Muscle layer of duodenum (tissue), 2 donors: Measurements from ENCODE around the gene RALY.

Experiments
- H3K27ac ChIP-seq: one replicate; pipeline ENCODE4 v1.7.0; 2013; ENCODE audit warnings: mild to moderate bottlenecking, low read length
- H3K27me3 ChIP-seq: one replicate; pipeline ENCODE4 v1.7.0; 2013; ENCODE audit warnings: low read depth, mild to moderate bottlenecking, control low read depth, low read length
- H3K36me3 ChIP-seq, 2 donors: one replicate each; pipeline ENCODE4 v1.7.0; 2013; ENCODE audit warnings: low read length in 2 of 2, control low read depth in 1 of 2, mild to moderate bottlenecking in 1 of 2; ENCODE audit not compliant: insufficient read depth in 2 of 2, control insufficient read depth in 1 of 2
- H3K4me1 ChIP-seq, 2 donors: one replicate each; pipeline ENCODE4 v1.7.0; 2013; ENCODE audit warnings: low read length in 2 of 2, mild to moderate bottlenecking in 2 of 2, control low read depth in 1 of 2, moderate library complexity in 1 of 2; ENCODE audit not compliant: insufficient read depth in 2 of 2, control insufficient read depth in 1 of 2
- H3K4me3 ChIP-seq, 2 donors: one replicate each; pipeline ENCODE4 v1.7.0; 2013; ENCODE audit warnings: low read length in 2 of 2, low read depth in 1 of 2, mild to moderate bottlenecking in 1 of 2
- H3K9me3 ChIP-seq, 2 donors: one replicate each; pipeline ENCODE4 v1.7.0; 2013; ENCODE audit warnings: low read length in 2 of 2, control low read depth in 1 of 2, mild to moderate bottlenecking in 1 of 2; ENCODE audit not compliant: control insufficient read depth in 1 of 2
- donor health status: healthy.

The RALY gene

DNA sequence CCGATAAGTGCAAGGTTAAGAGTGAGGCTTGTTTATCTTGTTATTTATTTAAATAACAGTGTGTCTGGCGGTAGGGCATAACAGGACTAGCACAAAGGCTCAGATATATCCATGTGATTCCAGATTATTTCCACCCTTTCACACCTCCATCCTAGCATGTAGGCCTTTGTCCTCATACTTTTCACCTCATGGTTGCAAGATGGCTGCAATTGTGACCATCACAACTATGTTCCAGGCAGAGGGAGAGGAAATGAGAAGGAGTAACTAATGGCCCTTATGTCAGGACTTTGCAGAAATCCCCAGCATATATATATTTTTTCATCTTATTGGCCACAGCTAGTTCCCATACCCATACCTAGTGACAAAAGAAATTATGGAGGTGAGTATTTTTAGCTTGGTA lies 23.5 kb upstream of the RALY start:
- Histone ChIP-seq H3K4me3 (no peak overlapping the region), H3K27ac (no peak overlapping the region), H3K9me3 (no peaks in the 10 kb centered on the region), H3K4me1 (no peaks in the 10 kb centered on the region), H3K27me3 (no peaks in the 10 kb centered on the region), H3K36me3 (no peaks in the 10 kb centered on the region)

DNA sequence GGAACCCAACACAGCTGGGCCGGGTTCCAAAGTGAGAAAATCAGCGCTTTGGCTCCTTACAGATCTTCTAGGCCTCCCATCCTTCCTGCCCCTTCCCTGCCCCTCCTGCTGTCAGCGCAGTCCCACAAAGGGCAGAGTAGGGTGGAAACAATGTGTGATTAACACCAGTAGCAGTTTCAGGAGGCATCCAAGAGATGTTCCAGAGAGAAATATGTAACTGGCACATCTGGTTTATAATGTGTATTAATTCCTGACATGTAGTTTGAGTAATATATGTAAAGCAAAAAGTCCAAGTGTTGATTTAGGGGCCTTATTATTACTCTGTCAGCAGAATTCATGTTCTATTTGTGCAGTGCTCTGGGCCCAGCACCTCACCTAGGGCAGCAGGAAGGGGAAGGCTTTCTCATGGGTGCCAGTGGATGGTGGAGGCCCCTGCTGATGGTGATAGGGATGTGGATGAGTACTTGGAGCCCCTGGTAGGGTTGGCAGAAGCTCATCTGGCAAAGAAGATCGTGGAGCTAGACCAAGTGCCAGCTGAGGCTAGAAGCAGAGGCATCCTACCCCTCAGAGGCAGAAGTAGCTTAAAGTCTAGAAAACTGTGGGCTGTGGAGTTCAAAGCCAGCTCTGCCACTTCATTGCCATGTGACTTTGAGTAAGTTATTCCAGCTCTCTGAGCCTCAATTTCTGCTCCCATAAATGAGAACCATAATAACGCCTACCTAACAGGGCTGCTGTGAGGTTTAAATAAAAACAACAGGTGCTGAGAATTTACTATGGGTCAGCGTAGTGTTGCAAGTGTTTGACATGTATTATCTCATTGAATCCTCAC lies 22.4 kb upstream of the RALY start:
- Histone ChIP-seq H3K4me1 (no peaks in the 10 kb centered on the region), H3K4me3 (no peak overlapping the region), H3K36me3 (no peaks in the 10 kb centered on the region), H3K27me3 (no peaks in the 10 kb centered on the region), H3K27ac (no peak overlapping the region), H3K9me3 (no peaks in the 10 kb centered on the region)

DNA sequence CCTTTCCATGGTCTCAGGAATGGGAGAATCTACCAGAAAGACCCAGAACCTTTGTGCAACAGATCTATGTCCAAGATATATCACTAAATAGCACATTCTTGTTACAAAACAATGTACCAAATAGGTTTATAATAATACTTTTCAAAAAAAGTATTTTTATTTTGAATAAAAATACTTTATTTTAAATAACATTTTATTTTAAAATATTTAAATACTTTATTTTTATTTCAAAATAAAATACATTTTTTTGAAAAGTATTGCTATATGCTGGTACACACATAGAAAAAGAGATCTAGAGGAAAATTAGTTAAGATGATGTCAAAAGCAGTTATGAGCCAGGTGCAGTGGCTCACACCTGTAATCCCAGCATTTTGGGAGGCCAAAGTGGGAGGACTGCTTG lies 16.8 kb upstream of the RALY start:
- Histone ChIP-seq H3K4me1 (no peaks in the 10 kb centered on the region), H3K4me3 (no peak overlapping the region), H3K27ac (no peak overlapping the region), H3K36me3 (no peaks in the 10 kb centered on the region), H3K9me3 (no peaks in the 10 kb centered on the region), H3K27me3 (no peaks in the 10 kb centered on the region)

DNA sequence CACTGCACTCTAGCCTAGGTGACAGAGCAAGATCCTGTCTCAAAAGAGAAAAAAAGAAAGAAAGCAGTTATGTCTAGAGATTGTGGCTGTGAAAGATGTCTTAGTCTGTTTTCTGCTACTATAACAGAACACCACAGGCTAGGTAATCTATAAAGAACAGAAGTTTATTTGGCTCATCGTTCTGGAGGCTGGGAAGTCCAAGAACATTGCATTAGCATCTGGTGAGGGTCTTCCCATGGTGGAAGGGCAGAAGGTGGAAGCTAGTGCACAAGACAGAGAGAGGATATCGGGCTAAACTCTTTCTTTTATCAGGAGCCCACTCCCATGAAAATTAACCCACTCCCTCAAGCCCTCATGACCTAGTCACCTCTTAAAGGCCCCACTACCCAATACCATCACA lies 16.2 kb upstream of the RALY start:
- H3K27ac ChIP-seq, result no peak overlapping the region
- no peak overlapping the region for H3K4me3 ChIP-seq
- no peaks in the 10 kb centered on the region for H3K27me3 ChIP-seq
- H3K4me1 ChIP-seq, result no peaks in the 10 kb centered on the region
- H3K9me3 ChIP-seq, result no peaks in the 10 kb centered on the region
- no peaks in the 10 kb centered on the region for H3K36me3 ChIP-seq

DNA sequence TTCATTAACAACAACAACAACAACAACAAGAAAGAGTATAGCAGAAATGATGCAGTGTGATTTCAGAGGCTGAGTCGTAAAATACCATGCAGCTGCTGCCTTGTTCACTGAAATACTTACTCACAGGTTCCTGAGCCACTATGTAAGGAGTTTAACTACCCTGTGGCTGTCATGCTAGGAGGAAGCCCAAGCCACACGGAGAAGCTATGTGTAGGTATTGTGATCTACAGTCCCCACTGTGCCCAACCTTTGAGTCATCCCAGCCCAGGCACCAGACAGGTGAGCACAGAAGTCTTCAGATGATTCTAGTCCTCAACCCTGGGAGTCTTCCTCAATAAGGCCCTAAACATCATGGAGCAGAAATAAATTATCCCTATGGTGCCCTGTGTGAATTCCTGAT lies 14.6 kb upstream of the RALY start:
- Histone ChIP-seq H3K27ac (no peak overlapping the region), H3K9me3 (no peaks in the 10 kb centered on the region), H3K4me1 (no peaks in the 10 kb centered on the region), H3K27me3 (no peaks in the 10 kb centered on the region), H3K36me3 (no peaks in the 10 kb centered on the region), H3K4me3 (no peak overlapping the region)

DNA sequence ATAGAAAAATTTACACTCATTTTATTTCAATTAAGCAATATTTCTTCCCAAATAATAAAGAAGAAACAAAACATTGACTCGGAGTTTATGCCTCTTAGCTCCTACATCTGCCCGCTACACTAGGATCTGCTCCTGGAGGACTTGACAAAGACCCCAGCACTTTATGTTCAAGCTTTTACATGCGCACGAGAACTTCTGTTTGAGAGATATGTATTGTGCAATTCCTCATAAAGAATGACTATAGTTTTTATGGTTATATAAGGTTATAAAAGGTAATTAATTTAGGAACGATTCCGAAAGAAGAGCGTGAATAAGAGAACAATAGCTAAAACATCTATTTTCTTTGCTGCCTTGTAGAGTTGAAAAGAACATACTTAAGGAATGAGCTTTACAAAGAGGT lies 12.4 kb upstream of the RALY start:
- Histone ChIP-seq H3K27ac (no peak overlapping the region), H3K4me1 (no peaks in the 10 kb centered on the region), H3K27me3 (no peaks in the 10 kb centered on the region), H3K36me3 (no peaks in the 10 kb centered on the region), H3K4me3 (no peak overlapping the region), H3K9me3 (no peaks in the 10 kb centered on the region)

DNA sequence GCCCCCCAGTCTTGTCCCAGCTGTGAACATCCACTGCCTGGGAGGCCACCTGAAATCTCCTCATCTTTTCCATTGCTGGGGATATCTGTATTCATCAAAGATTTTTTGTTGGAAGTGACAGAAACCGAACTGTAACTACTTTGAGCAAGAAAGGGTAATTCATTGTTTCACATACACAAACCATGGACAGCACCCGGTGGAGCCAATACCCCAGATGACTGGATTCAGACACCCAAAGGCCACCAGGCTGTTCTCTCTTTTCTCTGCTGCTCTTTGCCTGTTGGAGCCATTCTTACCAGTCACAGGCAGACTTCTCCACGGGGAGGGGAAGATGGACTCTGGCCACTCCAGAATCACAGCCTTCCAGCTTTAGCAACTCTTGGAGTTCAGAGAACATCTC lies 11.7 kb upstream of the RALY start:
- Histone ChIP-seq H3K27me3 (no peaks in the 10 kb centered on the region), H3K9me3 (no peaks in the 10 kb centered on the region), H3K4me1 (no peaks in the 10 kb centered on the region), H3K27ac (no peak overlapping the region), H3K36me3 (no peaks in the 10 kb centered on the region), H3K4me3 (no peak overlapping the region)

DNA sequence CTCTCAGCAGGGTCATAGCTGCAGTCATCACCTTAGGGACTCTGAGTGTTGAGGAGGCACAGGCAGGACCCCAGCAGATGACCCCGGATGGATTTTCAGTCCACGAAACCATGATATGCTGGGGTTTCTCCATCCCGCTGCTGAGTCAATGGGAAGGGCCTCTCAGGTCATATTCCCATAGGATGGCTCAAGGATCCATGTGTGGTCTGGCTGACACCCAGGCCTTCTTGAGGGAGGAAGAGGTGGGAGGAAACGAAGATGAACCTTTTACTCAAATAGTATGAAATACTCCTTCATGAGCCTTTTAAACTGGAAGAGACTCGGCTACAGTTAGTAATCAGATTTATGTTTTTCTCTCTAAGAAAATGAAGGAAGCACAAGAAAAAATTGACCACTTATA lies 10.3 kb upstream of the RALY start:
- Histone ChIP-seq H3K4me3 (no peak overlapping the region), H3K27ac (no peak overlapping the region), H3K36me3 (no peaks in the 10 kb centered on the region), H3K27me3 (no peaks in the 10 kb centered on the region), H3K9me3 (no peaks in the 10 kb centered on the region), H3K4me1 (no peaks in the 10 kb centered on the region)

DNA sequence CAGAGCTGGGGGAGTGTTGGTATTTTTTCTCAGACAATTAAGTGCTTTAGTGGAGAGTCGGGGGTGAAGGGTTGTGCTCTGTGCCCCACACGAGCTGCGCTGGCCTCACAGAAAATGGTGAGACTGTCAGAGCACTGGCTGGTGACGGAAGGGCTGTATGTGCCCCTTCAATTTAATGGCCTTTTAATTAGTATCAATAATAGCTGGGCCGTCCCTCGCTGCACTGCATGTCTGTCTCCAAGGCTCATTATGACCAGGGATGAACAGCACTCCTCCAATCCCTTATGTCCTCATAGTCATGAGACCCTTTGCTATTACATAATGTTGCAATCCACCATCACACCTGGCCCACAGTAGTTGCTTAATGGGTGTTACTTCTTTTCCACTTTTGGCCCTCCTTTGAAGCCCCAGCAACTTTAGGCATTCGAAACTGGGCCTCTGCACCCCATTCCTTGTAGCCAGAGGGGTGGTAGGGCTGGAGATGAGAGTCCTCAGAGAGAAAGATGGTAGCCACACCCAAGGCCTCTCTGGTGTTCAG lies 9.5 kb upstream of the RALY start:
- Histone ChIP-seq H3K27me3 (no peaks in the 10 kb centered on the region), H3K36me3 (no peaks in the 10 kb centered on the region), H3K27ac (no peak overlapping the region), H3K4me1 (no peaks in the 10 kb centered on the region), H3K9me3 (no peaks in the 10 kb centered on the region), H3K4me3 (no peak overlapping the region)

DNA sequence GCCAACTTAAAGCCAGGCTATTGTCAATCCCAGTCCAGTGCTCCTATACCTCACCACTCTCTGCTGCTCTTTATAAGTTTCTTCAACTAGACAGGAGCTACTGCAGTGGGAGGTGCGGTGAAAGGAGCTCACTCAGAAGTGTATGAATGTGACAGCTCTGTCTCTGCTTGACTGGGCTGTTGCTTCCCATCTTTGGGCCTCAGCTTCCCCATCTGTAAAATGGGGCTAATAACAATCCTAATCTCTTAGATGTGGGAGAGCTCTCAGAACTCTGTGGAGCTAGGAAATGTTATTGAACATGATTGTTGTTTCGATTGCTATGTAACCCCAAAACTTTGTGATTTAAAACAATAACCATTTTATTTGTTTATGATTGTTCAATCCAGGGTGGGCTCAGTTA lies 8.4 kb upstream of the RALY start:
- Histone ChIP-seq H3K27me3 (no peaks in the 10 kb centered on the region), H3K4me3 (no peak overlapping the region), H3K9me3 (no peaks in the 10 kb centered on the region), H3K27ac (no peak overlapping the region), H3K4me1 (no peaks in the 10 kb centered on the region), H3K36me3 (no peaks in the 10 kb centered on the region)

DNA sequence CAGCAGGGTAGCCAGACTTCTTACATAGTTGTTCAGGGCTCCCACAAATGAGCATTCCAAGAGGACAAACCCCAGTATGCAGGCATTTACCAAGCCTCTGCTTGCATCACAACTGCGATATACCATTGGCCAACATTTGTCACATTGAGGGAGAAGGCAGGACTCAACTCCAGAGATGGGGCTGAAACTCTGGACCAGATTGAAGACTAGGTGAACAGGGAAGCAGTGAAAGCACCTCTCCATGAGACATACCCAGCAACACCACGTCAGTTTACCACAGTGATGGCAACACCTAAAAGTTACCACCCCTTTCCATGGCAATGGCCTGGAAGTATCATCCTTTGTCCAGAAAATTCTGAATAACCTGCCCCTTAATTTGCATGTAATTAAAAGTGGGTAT lies 7.9 kb upstream of the RALY start:
- Histone ChIP-seq H3K36me3 (no peaks in the 10 kb centered on the region), H3K4me1 (no peaks in the 10 kb centered on the region), H3K27me3 (no peaks in the 10 kb centered on the region)

More for the DNA sequence above, 7.9 kb upstream of the RALY start:
- Histone ChIP-seq H3K4me3 (no peak overlapping the region), H3K9me3 (no peaks in the 10 kb centered on the region), H3K27ac (no peak overlapping the region)
